Endothelial cell of umbilical vein (primary cell): ENCODE data around the gene BRME1. TPM values are rescaled to one million over a fixed set of nuclear protein-coding genes. Genes with fewer than 3 reads are reported as not detected.

Experiments used
- BruUV-seq: library from RNA; stranded (reverse); fragments of 400-500 nt; replicated peaks from 2 replicates; lab custom pipeline; 2021; lab: Mats Ljungman, UMichigan
- CTCF ChIA-PET: fragments of 300-600, 350-600 bp; sonication (Branson Sonifier 250); formaldehyde crosslinking; loops from one replicate; lab custom pipeline; 2021; ENCODE audit warnings: antibody characterized with exemption, inconsistent platforms; lab: Charles Lee
- POLR2A ChIA-PET: fragments of 300-600, 350-600 bp; sonication (Branson Sonifier 250); formaldehyde crosslinking; loops from one replicate; lab custom pipeline; 2021; ENCODE audit warnings: antibody characterized with exemption, inconsistent platforms; lab: Charles Lee
- DNase-seq: peaks from one replicate; pipeline ENCODE4 v3.0.0-alpha.2; 2011; ENCODE audit warnings: low read depth, low spot score
- FAIRE-seq: peaks from 2 replicates; lab custom pipeline; 2011; peaks lifted over from hg19 to GRCh38; lab: Jason Lieb, UNC
- H2AFZ ChIP-seq: 2 replicates; pipeline ENCODE4 v1.6.0; 2012; ENCODE audit warnings: low read depth, low read length, control low read depth, inconsistent platforms
- H3K27ac ChIP-seq: 2 replicates; pipeline ENCODE4 v1.5.1; 2011; ENCODE audit warnings: low read depth, mild to moderate bottlenecking, control low read depth, low read length, moderate library complexity; ENCODE audit not compliant: insufficient read depth
- H3K27me3 ChIP-seq, 2 experiments: 2 replicates each; pipeline versions ENCODE4 v1.6.0 to v1.6.1; 2011; ENCODE audit warnings: low read length in 2 of 2, mixed read lengths in 1 of 2; ENCODE audit not compliant: control insufficient read depth in 2 of 2, insufficient read depth in 2 of 2
- H3K36me3 ChIP-seq, 2 experiments: 2 replicates in 1 of 2; 3 replicates in 1 of 2; pipeline ENCODE4 v1.5.1; 2011; ENCODE audit warnings: low read length in 2 of 2, mild to moderate bottlenecking in 1 of 2, moderate library complexity in 1 of 2; ENCODE audit not compliant: control insufficient read depth in 2 of 2, insufficient read depth in 2 of 2; ENCODE audit errors: extremely low read depth in 1 of 2
- H3K4me1 ChIP-seq: 3 replicates; pipeline ENCODE4 v1.5.1; 2011; ENCODE audit warnings: mild to moderate bottlenecking, low read length; ENCODE audit not compliant: control insufficient read depth, insufficient read depth; ENCODE audit errors: extremely low read depth
- H3K4me2 ChIP-seq: 2 replicates; pipeline ENCODE4 v1.6.1; 2011; ENCODE audit warnings: low read length, control low read depth, mixed read lengths; ENCODE audit not compliant: insufficient read depth
- H3K4me3 ChIP-seq, 3 experiments: fragments of 200-600 bp in 1 of 3; sonication (generic), shearing (Covaris generic) in 1 of 3; replicated peaks in 1 of 3; 2 replicates each; pipeline ENCODE4 v1.5.1; 2011 to 2016; ENCODE audit warnings: control low read depth in 3 of 3, low read length in 3 of 3, mild to moderate bottlenecking in 2 of 3, inconsistent platforms in 1 of 3, low read depth in 1 of 3, moderate library complexity in 1 of 3; ENCODE audit not compliant: insufficient read depth in 1 of 3
- H3K79me2 ChIP-seq: 2 replicates; pipeline ENCODE4 v1.6.0; 2012; ENCODE audit warnings: low read length, inconsistent platforms; ENCODE audit not compliant: control insufficient read depth, insufficient read depth
- H3K9ac ChIP-seq: replicated peaks from 2 replicates; pipeline ENCODE3; 2011; ENCODE audit warnings: low read length, control low read depth; ENCODE audit not compliant: insufficient read depth; ENCODE audit errors: extremely low read depth
- H3K9me1 ChIP-seq: replicated peaks from 3 replicates; pipeline ENCODE4 v1.6.0; 2011; ENCODE audit warnings: mild to moderate bottlenecking, low read length; ENCODE audit not compliant: control insufficient read depth, insufficient read depth; ENCODE audit errors: extremely low read depth
- H3K9me3 ChIP-seq: replicated peaks from 2 replicates; pipeline ENCODE4 v1.5.1; 2012; ENCODE audit warnings: low read length, inconsistent platforms; ENCODE audit not compliant: control insufficient read depth, insufficient read depth
- H4K20me1 ChIP-seq: replicated peaks from 2 replicates; pipeline ENCODE3; 2011; ENCODE audit warnings: mild to moderate bottlenecking, low read length; ENCODE audit not compliant: control insufficient read depth, insufficient read depth; ENCODE audit errors: extremely low read depth
- CTCF ChIP-seq, 2 donors: IDR thresholded peaks; 1 replicate in 1 of 2; 2 replicates in 1 of 2; pipeline ENCODE4 v1.5.1; 2011; ENCODE audit warnings: low read length in 2 of 2, mild to moderate bottlenecking in 2 of 2, moderate library complexity in 2 of 2, control low read depth in 1 of 2, inconsistent platforms in 1 of 2, low read depth in 1 of 2; ENCODE audit not compliant: insufficient read depth in 1 of 2; ENCODE audit errors: extremely low read depth in 1 of 2
- EZH2 ChIP-seq: IDR thresholded peaks from 2 replicates; pipeline ENCODE4 v1.6.1; 2012; ENCODE audit warnings: borderline replicate concordance, low read depth, mild to moderate bottlenecking, moderate library complexity, low read length, inconsistent platforms; ENCODE audit not compliant: severe bottlenecking
- FOS ChIP-seq: IDR thresholded peaks from 2 replicates; pipeline ENCODE4 v1.6.1; 2011; ENCODE audit warnings: mild to moderate bottlenecking, low read length, moderate library complexity, borderline replicate concordance; ENCODE audit not compliant: insufficient read depth
- GATA2 ChIP-seq: IDR thresholded peaks from 2 replicates; pipeline ENCODE4 v1.7.0; 2011; ENCODE audit warnings: low read depth, mild to moderate bottlenecking, moderate library complexity, mixed read lengths, low read length; ENCODE audit not compliant: insufficient read length, insufficient read depth
- JUN ChIP-seq: IDR thresholded peaks from 2 replicates; pipeline ENCODE4 v1.6.1; 2011; ENCODE audit warnings: borderline replicate concordance, low read depth; ENCODE audit not compliant: insufficient read length, insufficient read depth
- MYC ChIP-seq: IDR thresholded peaks from one replicate; pipeline ENCODE4 v1.6.1; 2011; ENCODE audit warnings: mild to moderate bottlenecking, low read depth, low read length
- POLR2A ChIP-seq: IDR thresholded peaks from 2 replicates; pipeline ENCODE4 v1.6.1; 2012; ENCODE audit warnings: low read depth, mild to moderate bottlenecking, control low read depth, low read length
- POLR2AphosphoS5 ChIP-seq: IDR thresholded peaks from 2 replicates; pipeline ENCODE4 v1.6.1; 2012; ENCODE audit warnings: low read depth, mild to moderate bottlenecking, control low read depth, low read length, moderate library complexity; ENCODE audit not compliant: insufficient read depth
- dilution Hi-C: fragments of 300-500 bp; cut with MboI; formaldehyde crosslinking; loops from one replicate; pipeline ENCODE4 v1.15.0; 2019; ENCODE audit warnings: low sequenced_read_pairs; ENCODE audit not compliant: extremely low pct_ligation_motif_present
- intact Hi-C: fragments of 100-400 bp; cut with micrococcal nuclease; formaldehyde crosslinking; loops from one replicate; pipeline ENCODE4 v1.10.0; 2022
- polyA plus RNA-seq, 4 experiments: library from polyadenylated mRNA; depleted of rRNA in 3 of 4; stranded (reverse) in 3 of 4; unstranded in 1 of 4; fragments of >200 nt; gene quantifications; 2 replicates each; pipeline versions ENCODE4 v1.2.1 to v1.2.3, GENCODE V29; 2011 to 2012; ENCODE audit warnings: missing spikeins in 1 of 4
- total RNA-seq: library from RNA; stranded (reverse); gene quantifications from 2 replicates; pipeline ENCODE4 v1.2.3, GENCODE V29; 2021
- TF ChIP-seq, protein P1 (sequence below): IDR thresholded peaks from 2 replicates; pipeline ENCODE4 v1.6.1; 2011; ENCODE audit not compliant: insufficient read depth, insufficient read length

The BRME1 gene
- total and polyA plus RNA-seq, 2 donors (not counting 3 experiments of a cell fraction or from before 2014, with no cell fraction given), result 0.69 to 2.5 TPM

DNA sequence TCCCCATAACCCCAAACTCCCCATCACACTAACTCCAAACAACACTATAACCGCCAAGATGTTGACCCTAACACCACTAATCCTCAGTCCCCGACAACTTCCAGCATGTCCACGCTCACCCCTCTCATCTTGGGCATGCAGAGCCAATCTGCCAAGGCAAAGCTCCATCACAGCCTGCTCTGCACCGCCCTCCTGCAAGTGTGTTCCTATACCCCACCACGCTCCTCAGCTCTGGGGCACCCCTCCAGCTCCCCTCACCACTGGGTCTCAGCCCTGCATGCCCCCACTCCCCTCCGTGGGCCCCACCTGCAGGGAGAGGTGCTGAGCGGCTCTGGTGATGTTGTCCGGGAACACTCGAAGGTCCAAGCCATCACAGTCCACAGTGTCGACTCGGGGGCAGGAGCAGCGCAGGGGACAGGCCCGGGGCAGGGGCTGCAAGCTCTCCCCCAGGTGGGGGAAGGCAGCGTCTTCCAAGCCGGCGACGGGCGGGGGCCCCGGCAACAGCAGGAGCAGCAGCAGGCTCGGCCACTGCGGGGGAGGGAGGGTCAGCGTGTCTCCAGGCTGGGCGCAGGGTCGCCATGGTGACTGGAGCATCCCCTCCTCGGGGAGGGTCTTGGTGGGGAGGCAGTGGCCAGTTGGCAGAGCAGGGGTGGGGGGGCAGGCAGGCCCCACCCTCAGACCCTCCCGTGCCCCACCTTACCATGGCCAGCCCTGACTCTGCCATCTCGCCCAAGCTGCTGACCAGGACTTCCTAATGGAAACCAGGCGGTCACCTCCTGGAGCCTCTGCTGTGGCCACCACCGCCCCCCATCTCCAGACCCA is 31.8 kb upstream of the BRME1 start:
- no peak overlapping the region for H3K4me3 ChIP-seq
- H3K9me1 ChIP-seq, result no peaks in the 10 kb centered on the region
- TF ChIP-seq POLR2AphosphoS5, result no peak
- TF ChIP-seq EZH2, result no peak
- TF ChIP-seq, protein P1, sequence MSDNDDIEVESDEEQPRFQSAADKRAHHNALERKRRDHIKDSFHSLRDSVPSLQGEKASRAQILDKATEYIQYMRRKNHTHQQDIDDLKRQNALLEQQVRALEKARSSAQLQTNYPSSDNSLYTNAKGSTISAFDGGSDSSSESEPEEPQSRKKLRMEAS, result no peak
- TF ChIP-seq POLR2A, result no peak
- TF ChIP-seq CTCF (IDR thresholded peaks at IDR 0.05; ENCODE audit: extremely low read depth in 1 of 2, insufficient read depth in 1 of 2, low read depth in 1 of 2, low read length in 2 of 2), result no peak
- TF ChIP-seq JUN, result no peak
- no peak for TF ChIP-seq GATA2
- no peak for TF ChIP-seq FOS
- no peak for TF ChIP-seq MYC
- no peaks in the 10 kb centered on the region for H3K9me3 ChIP-seq
- FAIRE-seq (no peak), DNase-seq (no peak)
- POLR2A ChIA-PET, result interaction anchor here (0.6 kb wide), 1 partner anchor 50 kb away, joined by 6 read pairs; no protein-coding TSS in a partner anchor
- H3K27me3 ChIP-seq, result peaks cover 0 to 3% of the 10 kb centered on the region in 2 experiments
- no TSS peak for BruUV-seq
- H3K4me2 ChIP-seq, result no peak overlapping the region
- H3K9ac ChIP-seq, result no peak overlapping the region
- H3K4me1 ChIP-seq, result no peaks in the 10 kb centered on the region
- no peaks in the 10 kb centered on the region for H3K36me3 ChIP-seq
- dilution Hi-C loops, result no loop called here
- no peaks in the 10 kb centered on the region for H4K20me1 ChIP-seq
- no peak overlapping the region for H3K27ac ChIP-seq
- intact Hi-C loops, result no loop called here
- CTCF ChIA-PET, result interaction anchor here (0.9 kb wide), 1 partner anchor 51 kb away, joined by 3 read pairs; no protein-coding TSS in a partner anchor
- H3K79me2 ChIP-seq, result no peaks in the 10 kb centered on the region
- no peak overlapping the region for H2AFZ ChIP-seq
